ENCODE data around the gene YTHDF1. TPM values are rescaled to one million over a fixed set of nuclear protein-coding genes. Genes with fewer than 3 reads are reported as not detected.

Gene YTHDF1
- total RNA-seq, 1 experiment from 2014 or later, result 196 TPM

- intact Hi-C loops (cut with micrococcal nuclease; ENCODE audit: unreplicated experiment), result loop anchor here (2.0 to 5.0 kb wide), 2 partner anchors 32 to 109 kb away; partner anchors contain the start of gene COL20A1
Observed at GRCh38 chr20:63182946-63183415, 33.0 kb downstream of the YTHDF1 start.

GRCh38 chr20:63182425-63182824 is 33.5 kb downstream of the YTHDF1 start:
- intact Hi-C loops (cut with micrococcal nuclease; ENCODE audit: unreplicated experiment), result loop anchor here (2.0 to 5.0 kb wide), 2 partner anchors 32 to 110 kb away; partner anchors contain the start of gene COL20A1
- no peaks in the 10 kb centered on the region for H3K27me3 ChIP-seq (replicated peaks; ENCODE audit: control insufficient read depth, insufficient read depth, low read length)
- Mint-ChIP-seq H3K9me3 (ENCODE audit: unreplicated experiment) (no peaks in the 10 kb centered on the region), H3K27me3 (ENCODE audit: insufficient read depth, unreplicated experiment) (peaks cover 4% of the 10 kb centered on the region), H3K27ac (ENCODE audit: unreplicated experiment) (no peak overlapping the region), H3K4me3 (ENCODE audit: unreplicated experiment) (no peak overlapping the region), H3K4me1 (ENCODE audit: low read depth, unreplicated experiment) (peaks cover 6% of the 10 kb centered on the region), H3K36me3 (ENCODE audit: insufficient read depth, unreplicated experiment) (no peaks in the 10 kb centered on the region)
- DNase-seq, result no peak
- no peak overlapping the region for H3K4me3 ChIP-seq (ENCODE audit: low read depth, low read length)
- peaks cover 7% of the 10 kb centered on the region; the same call in 1 of the 2 replicates for H3K9me3 ChIP-seq
- no peaks in the 10 kb centered on the region for H3K36me3 ChIP-seq (ENCODE audit: control insufficient read depth, insufficient read depth, low read length)
- POLR2A ChIA-PET, result no interaction called here
- CTCF ChIA-PET, result interaction anchor here (0.9 to 2.5 kb wide), 3 partner anchors 16 to 39 kb away, joined by 3 to 9 read pairs (median 3); partner anchors contain the start of gene YTHDF1
- H3K4me1 ChIP-seq, result peaks cover 14% of the 10 kb centered on the region; the same call in 1 of the 2 replicates
- no TSS peak for BruUV-seq (replicated peaks)
- no peak for TF ChIP-seq CTCF (IDR thresholded peaks at IDR 0.05; ENCODE audit: insufficient read depth in 1 of 2, low read depth in 1 of 2, low read length in 1 of 2, severe bottlenecking in 1 of 2, unreplicated experiment in 1 of 2)

More at GRCh38 chr20:63182946-63183415, 33.0 kb downstream of the YTHDF1 start:
- H3K9me3 Mint-ChIP-seq (ENCODE audit: unreplicated experiment), result no peaks in the 10 kb centered on the region
- no peak overlapping the region for H3K27ac Mint-ChIP-seq (ENCODE audit: unreplicated experiment)
- ChIA-PET POLR2A (no interaction called here), CTCF (interaction anchor here (0.6 to 2.5 kb wide), 5 partner anchors 16 to 41 kb away, joined by 3 to 10 read pairs (median 3); partner anchors contain the start of gene YTHDF1)
- Histone ChIP-seq H3K4me1 (peaks cover 14% of the 10 kb centered on the region; the same call in 1 of the 2 replicates), H3K9me3 (peaks cover 7% of the 10 kb centered on the region; the same call in 1 of the 2 replicates), H3K36me3 (ENCODE audit: control insufficient read depth, insufficient read depth, low read length) (no peaks in the 10 kb centered on the region), H3K27me3 (replicated peaks; ENCODE audit: control insufficient read depth, insufficient read depth, low read length) (no peaks in the 10 kb centered on the region), H3K4me3 (ENCODE audit: low read depth, low read length) (no peak overlapping the region)
- TF ChIP-seq CTCF (IDR thresholded peaks at IDR 0.05; ENCODE audit: insufficient read depth in 1 of 2, low read depth in 1 of 2, low read length in 1 of 2, severe bottlenecking in 1 of 2, unreplicated experiment in 1 of 2), result no peak
- H3K36me3 Mint-ChIP-seq (ENCODE audit: insufficient read depth, unreplicated experiment), result no peaks in the 10 kb centered on the region
- DNase-seq, result no peak
- BruUV-seq (replicated peaks), result no TSS peak
- peaks cover 4% of the 10 kb centered on the region for H3K27me3 Mint-ChIP-seq (ENCODE audit: insufficient read depth, unreplicated experiment)
- peaks cover 6% of the 10 kb centered on the region for H3K4me1 Mint-ChIP-seq (ENCODE audit: low read depth, unreplicated experiment)
- H3K4me3 Mint-ChIP-seq (ENCODE audit: unreplicated experiment), result no peak overlapping the region

- Mint-ChIP-seq H3K9me3 (ENCODE audit: unreplicated experiment) (no peaks in the 10 kb centered on the region), H3K4me1 (ENCODE audit: low read depth, unreplicated experiment) (peaks cover 6% of the 10 kb centered on the region), H3K27me3 (ENCODE audit: insufficient read depth, unreplicated experiment) (peaks cover 11% of the 10 kb centered on the region), H3K36me3 (ENCODE audit: insufficient read depth, unreplicated experiment) (peaks cover 10% of the 10 kb centered on the region), H3K27ac (ENCODE audit: unreplicated experiment) (no peak overlapping the region), H3K4me3 (ENCODE audit: unreplicated experiment) (no peak overlapping the region)
- no peak for TF ChIP-seq CTCF (IDR thresholded peaks at IDR 0.05; ENCODE audit: insufficient read depth in 1 of 2, low read depth in 1 of 2, low read length in 1 of 2, severe bottlenecking in 1 of 2, unreplicated experiment in 1 of 2)
- 0 out of 2 replicates have a peak, but pooled peaks cover 2% of the 10 kb centered on the region for H3K27me3 ChIP-seq (replicated peaks; ENCODE audit: control insufficient read depth, insufficient read depth, low read length)
- no peak overlapping the region for H3K4me3 ChIP-seq (ENCODE audit: low read depth, low read length)
- BruUV-seq (replicated peaks), result no TSS peak
- peaks cover 18% of the 10 kb centered on the region; the same call in 1 of the 2 replicates for H3K4me1 ChIP-seq
- ChIA-PET POLR2A (no interaction called here), CTCF (interaction anchor here (0.6 to 2.9 kb wide), 7 partner anchors 12 to 209 kb away, joined by 3 to 14 read pairs (median 3); no protein-coding TSS in a partner anchor)
- H3K36me3 ChIP-seq (ENCODE audit: control insufficient read depth, insufficient read depth, low read length), result no peaks in the 10 kb centered on the region
- no peak for DNase-seq
- peaks cover 5% of the 10 kb centered on the region; the same call in 1 of the 2 replicates for H3K9me3 ChIP-seq
- intact Hi-C loops (cut with micrococcal nuclease; ENCODE audit: unreplicated experiment), result loop anchor here (5.0 kb wide), 1 partner anchor 111 kb away; the partner anchor contains the start of gene COL20A1
Observed at GRCh38 chr20:63181226-63181625, 34.7 kb downstream of the YTHDF1 start.

All from Caco-2 (cell line).